K562 (cell line): Measurements from ENCODE around the gene TEAD4.

Experiments used
- DIDO1 ChIP-seq: fragments of 450-650 bp; IDR thresholded peaks from 2 replicates; pipeline ENCODE4 v1.6.1; 2016; ENCODE audit warnings: low read depth, missing biosample characterization, missing genetic modification characterization
- ESRRA ChIP-seq: fragments of 450-650 bp; IDR thresholded peaks from 2 replicates; pipeline ENCODE4 v1.6.1; 2014; ENCODE audit warnings: low read depth, mild to moderate bottlenecking, moderate library complexity, borderline replicate concordance
- FOXP1 ChIP-seq: sonication (generic); formaldehyde crosslinking; IDR thresholded peaks from 2 replicates; pipeline ENCODE4 v1.8.0; 2022; ENCODE audit warnings: mild to moderate bottlenecking, missing genetic modification reagents
- HINFP ChIP-seq: fragments of 450-650 bp; conservative IDR thresholded peaks from 2 replicates; pipeline ENCODE4 v1.6.1; 2016; ENCODE audit warnings: missing genetic modification characterization, low read depth, mild to moderate bottlenecking, control low read depth, missing compliant biosample characterization
- JUNB ChIP-seq: fragments of 450-650 bp; formaldehyde crosslinking; conservative IDR thresholded peaks from 2 replicates; pipeline ENCODE4 v1.4.0; 2020; ENCODE audit warnings: mild to moderate bottlenecking
- KLF16 ChIP-seq: IDR thresholded peaks from 2 replicates; pipeline ENCODE4 v1.6.1; 2016; ENCODE audit warnings: antibody characterized with exemption
- MXD1 ChIP-seq: fragments of 250-450 bp; sonication (Bioruptor Pico); IDR thresholded peaks from 2 replicates; pipeline ENCODE4 v1.8.0; 2021; ENCODE audit warnings: borderline replicate concordance, mild to moderate bottlenecking, moderate library complexity; ENCODE audit not compliant: poor library complexity, severe bottlenecking
- POLR2A ChIP-seq: fragments of 450-650 bp; conservative IDR thresholded peaks from 2 replicates; pipeline ENCODE4 v1.6.1; 2016
- RBM17 ChIP-seq: fragments of 200-400 bp; formaldehyde crosslinking; IDR thresholded peaks from 2 replicates; pipeline ENCODE4 v1.6.1; 2017; ENCODE audit warnings: low read depth, mild to moderate bottlenecking, low read length, borderline replicate concordance
- SP2 ChIP-seq: IDR thresholded peaks from 2 replicates; pipeline ENCODE4 v1.6.1; 2011; ENCODE audit warnings: mild to moderate bottlenecking, low read depth, low read length, moderate library complexity; ENCODE audit not compliant: poor library complexity, severe bottlenecking; ENCODE audit errors: extremely low read depth
- ZBTB12 ChIP-seq: fragments of 250-450 bp; sonication (Bioruptor Pico); IDR thresholded peaks from 2 replicates; pipeline ENCODE4 v1.4.0; 2020
- ZBTB33 ChIP-seq: sonication (generic); formaldehyde crosslinking; IDR thresholded peaks from 2 replicates; pipeline ENCODE4 v1.8.1; 2023; ENCODE audit warnings: mild to moderate bottlenecking, missing genetic modification reagents
- ZNF449 ChIP-seq: fragments of 250-450 bp; sonication (Bioruptor Pico); IDR thresholded peaks from 2 replicates; pipeline ENCODE4 v1.8.0; 2022; ENCODE audit warnings: moderate library complexity, mild to moderate bottlenecking, inconsistent platforms

- no peak for TF ChIP-seq MXD1 (CRISPR knock-in tag)
- no peak for TF ChIP-seq ESRRA
- no peak for TF ChIP-seq FOXP1
- no peak for TF ChIP-seq ZNF449
- no peak for TF ChIP-seq ZBTB12
- TF ChIP-seq HINFP (tag): no peak
- no peak for TF ChIP-seq ZBTB33 (CRISPR knock-in tag)
- no peak for TF ChIP-seq KLF16
- TF ChIP-seq RBM17: no peak
- no peak for TF ChIP-seq JUNB
- no peak for TF ChIP-seq DIDO1 (tag)
- TF ChIP-seq SP2: no peak
- no peak for TF ChIP-seq POLR2A
Measured at GRCh38 chr12:3083241-3083920, 124.2 kb downstream of the TEAD4 start.
